ENCODE data around the gene EML3.
A peak's percentile ranks its signal among the peaks of the same experiment; 100 is the strongest.

EML3 gene

DNA sequence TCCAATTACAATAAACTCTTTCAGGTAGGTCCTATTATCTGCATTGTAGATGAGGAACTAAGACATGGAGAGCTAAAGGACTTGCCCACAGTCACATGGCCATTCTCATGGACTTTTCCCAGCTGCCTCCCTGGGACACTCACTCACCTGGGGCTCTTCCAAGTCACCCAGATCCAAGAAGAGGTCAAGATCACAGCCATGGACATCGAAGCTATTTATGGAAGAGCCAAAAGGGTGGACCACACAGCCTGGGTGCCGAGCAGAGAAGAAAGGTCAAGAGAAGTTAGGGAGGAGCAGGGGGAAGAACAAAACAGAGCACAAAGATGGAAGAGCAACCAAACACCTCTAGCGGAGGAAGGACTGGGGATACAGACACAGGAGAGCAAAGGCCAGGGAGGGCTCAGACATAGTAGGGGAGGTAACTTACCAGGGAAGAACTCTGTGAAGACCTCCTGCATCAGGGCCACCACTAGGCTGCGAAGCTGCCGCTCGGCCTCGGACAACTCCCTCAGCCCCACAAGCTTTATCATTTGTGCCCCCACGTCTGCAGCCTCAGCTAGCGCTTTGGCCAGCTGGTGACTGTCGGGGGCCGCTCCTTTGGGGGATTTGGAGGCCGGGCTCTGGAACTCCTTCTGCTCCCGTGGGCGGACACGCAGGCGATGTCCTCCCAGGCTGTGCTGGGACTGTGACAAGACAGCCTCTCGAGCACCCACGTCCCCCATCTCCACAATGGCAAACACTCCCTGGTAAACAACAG, 31.4 kb downstream of the EML3 start:
- DNase-seq (ENCODE audit: low read depth): no peak
- TF ChIP-seq, protein P1, sequence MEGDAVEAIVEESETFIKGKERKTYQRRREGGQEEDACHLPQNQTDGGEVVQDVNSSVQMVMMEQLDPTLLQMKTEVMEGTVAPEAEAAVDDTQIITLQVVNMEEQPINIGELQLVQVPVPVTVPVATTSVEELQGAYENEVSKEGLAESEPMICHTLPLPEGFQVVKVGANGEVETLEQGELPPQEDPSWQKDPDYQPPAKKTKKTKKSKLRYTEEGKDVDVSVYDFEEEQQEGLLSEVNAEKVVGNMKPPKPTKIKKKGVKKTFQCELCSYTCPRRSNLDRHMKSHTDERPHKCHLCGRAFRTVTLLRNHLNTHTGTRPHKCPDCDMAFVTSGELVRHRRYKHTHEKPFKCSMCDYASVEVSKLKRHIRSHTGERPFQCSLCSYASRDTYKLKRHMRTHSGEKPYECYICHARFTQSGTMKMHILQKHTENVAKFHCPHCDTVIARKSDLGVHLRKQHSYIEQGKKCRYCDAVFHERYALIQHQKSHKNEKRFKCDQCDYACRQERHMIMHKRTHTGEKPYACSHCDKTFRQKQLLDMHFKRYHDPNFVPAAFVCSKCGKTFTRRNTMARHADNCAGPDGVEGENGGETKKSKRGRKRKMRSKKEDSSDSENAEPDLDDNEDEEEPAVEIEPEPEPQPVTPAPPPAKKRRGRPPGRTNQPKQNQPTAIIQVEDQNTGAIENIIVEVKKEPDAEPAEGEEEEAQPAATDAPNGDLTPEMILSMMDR (IDR thresholded peaks at IDR 0.05; ENCODE audit: low read length, missing control alignments): no peak
- no peak overlapping the region for H3K4me3 ChIP-seq (replicated peaks; ENCODE audit: low read depth, low read length)

DNA sequence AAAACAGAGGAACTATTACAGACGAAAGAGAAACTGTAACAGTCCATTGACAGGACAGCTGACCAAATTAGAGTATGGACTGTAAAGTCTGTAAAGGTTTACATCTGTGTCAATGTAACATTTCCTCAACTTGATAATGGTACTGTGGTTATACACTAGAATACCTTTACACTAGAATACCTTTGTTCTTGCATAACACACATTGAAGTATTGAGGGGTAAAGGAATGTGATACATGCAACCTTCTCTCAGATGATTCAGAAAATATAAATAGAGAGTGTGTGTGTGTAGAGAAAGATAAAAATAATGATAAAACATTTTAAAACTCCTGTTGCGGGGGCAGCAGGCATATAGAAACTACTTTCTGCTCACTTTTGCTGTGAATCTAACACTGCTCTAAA, 33.3 kb downstream of the EML3 start:
- TF ChIP-seq, protein P1 (IDR thresholded peaks at IDR 0.05; ENCODE audit: low read length, missing control alignments): no peak
- no peak overlapping the region for H3K4me3 ChIP-seq (replicated peaks; ENCODE audit: low read depth, low read length)
- no peak for DNase-seq (ENCODE audit: low read depth)

DNA sequence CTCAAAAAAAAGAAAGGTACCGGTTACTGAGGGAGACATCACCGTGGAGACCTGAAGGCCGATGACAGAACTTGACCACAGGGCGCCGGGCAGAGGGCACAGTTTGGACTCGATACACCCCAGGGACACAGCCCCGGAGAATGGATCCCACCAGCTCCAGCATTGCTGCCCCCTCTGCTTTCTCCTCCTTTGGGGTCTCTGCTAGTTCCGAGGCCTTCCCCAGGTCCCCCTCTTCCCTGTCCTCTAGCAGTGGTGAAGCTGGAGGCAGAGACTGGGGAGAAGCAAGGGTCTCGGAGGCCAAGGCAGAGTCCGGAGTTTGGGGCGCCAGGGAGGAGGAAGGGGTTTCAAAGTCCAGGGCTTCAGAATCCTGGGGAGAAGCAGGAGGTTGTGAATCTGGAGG, 34.0 kb downstream of the EML3 start:
- TF ChIP-seq, protein P1 (IDR thresholded peaks at IDR 0.05; ENCODE audit: low read length, missing control alignments): no peak
- H3K4me3 ChIP-seq (replicated peaks; ENCODE audit: low read depth, low read length): no peak overlapping the region
- DNase-seq (ENCODE audit: low read depth): no peak

DNA sequence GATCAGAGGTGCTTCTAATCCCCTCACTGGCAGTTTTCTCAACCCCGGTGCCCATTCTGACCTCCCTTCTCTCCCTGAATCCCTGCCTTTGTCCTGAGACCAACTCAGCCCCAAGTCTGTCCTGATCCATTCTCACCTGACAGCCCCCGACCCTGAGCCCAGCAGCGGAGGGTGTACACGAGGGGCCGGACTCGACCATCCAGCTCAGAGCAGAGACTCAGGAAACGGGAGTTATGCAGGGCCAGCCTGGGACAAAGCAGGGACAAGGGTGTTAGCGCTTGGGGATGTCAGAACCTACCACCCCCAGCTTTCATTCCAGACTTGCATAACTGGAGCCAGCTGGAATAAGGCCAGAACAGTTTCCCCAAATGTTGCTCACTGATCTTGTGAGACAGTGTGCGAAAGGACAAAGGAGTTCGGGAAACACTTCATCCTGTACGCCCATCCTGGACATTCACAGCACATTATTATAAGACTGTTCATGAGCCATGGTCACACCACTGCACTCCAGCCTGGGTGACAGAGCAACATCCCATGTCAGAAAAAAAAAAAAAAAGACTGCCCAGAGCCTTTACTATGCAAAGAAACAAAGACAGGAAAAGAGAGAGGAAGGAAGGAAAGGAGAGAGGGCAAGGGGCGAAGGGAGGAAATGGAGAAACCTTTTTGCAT, 35.4 kb downstream of the EML3 start:
- peak; percentile 61 for DNase-seq (ENCODE audit: low read depth)
- TF ChIP-seq, protein P1 (IDR thresholded peaks at IDR 0.05; ENCODE audit: low read length, missing control alignments): no peak

DNA sequence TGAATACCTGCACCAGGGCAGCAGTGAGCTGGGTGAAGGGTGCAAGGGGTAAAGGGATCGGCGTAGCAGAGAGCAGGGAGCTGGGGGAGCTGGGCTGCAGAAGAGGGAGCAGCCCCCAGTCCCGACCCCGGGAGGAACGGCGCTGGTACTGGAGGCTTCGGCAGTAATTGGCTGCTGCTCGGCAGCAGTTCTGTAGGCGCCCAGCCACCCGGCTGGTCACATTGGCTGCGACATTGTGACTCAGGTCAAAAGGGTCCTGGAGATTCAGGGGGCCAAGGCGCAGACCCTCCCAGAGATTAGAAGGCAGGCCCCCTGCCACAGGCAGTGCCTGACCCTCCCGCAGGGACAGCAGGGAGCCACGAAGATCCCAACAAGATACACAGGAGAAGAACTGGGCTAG, 36.7 kb downstream of the EML3 start:
- no peak for DNase-seq (ENCODE audit: low read depth)
- no peak overlapping the region for H3K4me3 ChIP-seq (replicated peaks; ENCODE audit: low read depth, low read length)
- TF ChIP-seq, protein P1 (IDR thresholded peaks at IDR 0.05; ENCODE audit: low read length, missing control alignments): no peak

More for the DNA sequence above, 35.4 kb downstream of the EML3 start:
- H3K4me3 ChIP-seq (replicated peaks; ENCODE audit: low read depth, low read length): no peak overlapping the region

DNA sequence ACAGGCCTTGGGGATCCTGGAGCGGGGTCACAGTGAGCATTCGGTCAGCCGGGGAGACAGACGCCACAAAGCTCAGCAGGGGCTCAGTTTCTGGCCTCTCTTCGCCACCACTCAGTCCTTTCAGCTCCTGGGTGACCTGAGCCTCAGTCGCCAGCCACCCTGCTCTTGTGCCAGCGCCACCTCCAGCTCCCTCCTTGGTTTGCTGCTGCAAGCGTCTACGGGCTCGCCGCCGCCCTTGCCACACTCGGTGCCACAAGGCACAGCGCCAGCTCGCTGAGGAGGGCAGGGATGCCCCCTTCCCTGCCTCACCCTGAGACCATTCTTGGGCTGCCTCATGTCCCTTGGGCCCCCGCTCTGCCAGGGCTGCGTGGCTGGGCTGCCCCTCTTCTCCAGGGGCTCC, 37.4 kb downstream of the EML3 start:
- TF ChIP-seq, protein P1 (IDR thresholded peaks at IDR 0.05; ENCODE audit: low read length, missing control alignments): no peak
- no peak for DNase-seq (ENCODE audit: low read depth)
- peak overlapping the region; percentile 65 for H3K4me3 ChIP-seq (replicated peaks; ENCODE audit: low read depth, low read length)

Data from fibroblast of pulmonary artery (primary cell).